GM19455 (cell line): ENCODE results near the gene HAPLN3.

Experiments
- ATAC-seq: cut with Tn5 transposase; IDR thresholded peaks from one replicate; pipeline ENCODE4 v1.9.1; 2021; ENCODE audit not compliant: unreplicated experiment

Gene HAPLN3

GRCh38 chr15:88896333-88897033 lies 1.1 kb upstream of the HAPLN3 start:
- ATAC-seq, result no peak

DNA sequence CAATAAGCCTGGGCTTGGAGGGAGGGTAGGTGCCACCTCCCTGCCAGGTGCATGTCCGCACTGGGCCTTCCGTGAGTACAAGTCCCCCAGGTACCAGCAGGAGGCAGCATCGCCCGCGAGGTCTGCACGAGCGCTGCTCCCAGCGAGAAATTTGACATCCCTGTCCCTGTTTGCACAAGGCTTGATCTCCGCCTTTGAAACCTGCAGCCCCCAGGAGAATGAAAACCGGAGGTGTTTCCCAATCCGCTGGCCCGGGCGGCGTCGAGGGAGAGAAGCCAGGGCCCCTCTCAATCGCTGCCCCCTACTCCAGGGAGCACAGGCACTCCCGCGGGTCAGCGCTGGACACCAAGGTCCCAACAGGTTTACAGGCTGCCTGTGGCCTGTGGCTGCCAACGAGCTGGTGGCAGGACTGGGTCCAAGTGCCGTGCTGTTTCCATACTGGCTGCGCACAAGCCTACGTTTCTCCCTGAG lies 961 bp downstream of the HAPLN3 start:
- no peak for ATAC-seq

GRCh38 chr15:88891540-88892254 lies 3.6 kb downstream of the HAPLN3 start:
- no peak for ATAC-seq

DNA sequence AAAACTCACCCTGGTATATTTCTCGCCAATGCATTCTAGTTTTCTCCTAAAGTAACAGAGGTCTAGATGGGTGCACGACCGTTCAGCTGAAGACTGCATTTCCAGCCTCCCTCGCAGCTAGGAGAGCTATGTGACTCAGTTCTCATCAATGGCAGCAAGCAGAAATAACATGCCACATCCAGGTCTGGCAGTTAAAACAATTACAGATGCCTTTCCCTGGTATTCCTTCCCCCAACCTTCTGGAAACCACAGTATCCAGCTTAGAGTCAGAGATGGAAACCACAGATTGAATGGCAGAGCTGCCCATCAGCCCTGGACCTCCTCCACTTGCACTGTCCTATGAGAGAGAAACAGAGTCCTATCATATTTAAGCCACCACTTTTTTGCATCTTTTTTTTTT lies 4.8 kb downstream of the HAPLN3 start:
- no peak for ATAC-seq

DNA sequence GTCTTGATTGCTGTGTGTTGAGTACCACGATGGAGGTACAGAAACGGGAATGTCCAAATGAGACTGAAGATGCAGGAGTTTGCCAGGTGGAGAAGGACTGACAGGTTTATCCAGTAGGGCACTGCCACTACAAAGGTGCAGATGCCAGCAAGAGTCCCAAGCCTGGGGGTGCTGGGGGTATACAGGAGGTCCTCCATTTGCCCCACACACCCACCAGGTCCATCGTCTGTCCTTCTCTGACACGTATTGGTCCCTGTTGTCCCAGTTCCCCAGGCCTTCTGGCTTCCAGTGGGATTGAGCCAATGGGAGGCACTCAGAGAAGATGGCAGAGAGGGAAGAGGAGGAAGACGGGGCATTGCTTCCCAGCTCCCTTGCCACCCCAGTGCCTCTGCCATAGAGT lies 6.6 kb downstream of the HAPLN3 start:
- no peak for ATAC-seq

- no peak for ATAC-seq
Observed at GRCh38 chr15:88887068-88887580, 8.2 kb downstream of the HAPLN3 start.

DNA sequence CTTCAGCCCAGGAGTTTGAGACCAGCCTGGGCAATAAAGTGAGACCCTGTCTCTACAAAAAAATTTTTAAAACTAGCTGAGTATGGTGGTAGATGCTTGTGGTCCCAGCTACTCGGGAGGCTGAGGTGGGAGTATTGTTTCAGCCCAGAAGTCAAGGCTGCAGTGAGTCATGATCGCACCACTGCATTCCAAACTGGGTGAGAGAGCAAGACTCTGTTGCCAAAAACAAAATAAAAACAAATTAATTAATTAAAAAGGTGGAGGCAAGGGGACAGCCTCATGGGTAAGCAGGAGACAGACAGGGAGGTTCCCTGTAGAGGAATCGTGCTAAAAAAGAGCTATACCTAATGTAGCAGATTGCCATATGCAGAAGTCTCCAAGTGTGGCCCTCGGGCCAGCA lies 12.6 kb downstream of the HAPLN3 start:
- ATAC-seq, result no peak

GRCh38 chr15:88881775-88882174 lies 13.6 kb downstream of the HAPLN3 start:
- no peak for ATAC-seq

DNA sequence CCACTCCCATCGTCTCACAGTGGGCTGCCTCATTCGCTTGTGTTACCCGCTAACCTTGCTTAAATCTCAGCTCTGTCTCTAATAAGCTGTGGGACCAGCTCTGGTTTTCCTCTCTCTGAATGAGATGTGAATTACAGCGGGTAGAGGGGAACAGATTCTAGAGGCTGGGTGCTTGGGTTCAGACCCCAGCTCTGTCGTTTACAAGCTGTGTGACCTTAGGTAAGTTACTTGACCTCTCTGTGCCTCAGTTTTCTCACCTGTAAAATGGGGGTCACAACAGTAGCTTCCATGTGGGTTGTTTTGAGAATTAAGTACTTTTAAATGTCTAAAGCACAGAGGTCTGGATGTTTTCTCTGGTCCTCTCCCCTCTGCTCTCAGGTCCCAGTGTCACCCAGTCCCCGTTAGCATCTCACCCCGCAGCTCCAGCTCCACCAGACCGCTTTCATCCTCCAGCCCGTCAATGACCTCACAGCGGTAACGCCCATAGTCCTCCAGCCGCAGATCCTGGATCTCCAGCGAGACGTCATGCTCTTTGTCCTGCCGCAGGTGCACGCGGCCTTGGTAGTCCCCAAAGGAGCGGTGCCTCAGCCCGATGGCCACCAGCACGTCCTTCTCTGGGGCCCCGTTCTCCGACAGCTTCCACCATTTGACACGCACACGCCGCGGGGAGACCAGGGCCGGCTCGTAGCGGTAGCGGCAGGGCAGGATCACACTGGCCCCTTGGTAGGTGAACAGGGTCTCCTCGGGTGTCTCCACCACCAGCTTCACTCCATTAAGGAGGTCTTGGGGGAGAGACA lies 14.2 kb downstream of the HAPLN3 start:
- no peak for ATAC-seq

GRCh38 chr15:88878720-88879184 lies 16.6 kb downstream of the HAPLN3 start:
- no peak for ATAC-seq

GRCh38 chr15:88877906-88878305 lies 17.4 kb downstream of the HAPLN3 start:
- no peak for ATAC-seq

- no peak for ATAC-seq
Observed at GRCh38 chr15:88877415-88877814, 17.9 kb downstream of the HAPLN3 start.

DNA sequence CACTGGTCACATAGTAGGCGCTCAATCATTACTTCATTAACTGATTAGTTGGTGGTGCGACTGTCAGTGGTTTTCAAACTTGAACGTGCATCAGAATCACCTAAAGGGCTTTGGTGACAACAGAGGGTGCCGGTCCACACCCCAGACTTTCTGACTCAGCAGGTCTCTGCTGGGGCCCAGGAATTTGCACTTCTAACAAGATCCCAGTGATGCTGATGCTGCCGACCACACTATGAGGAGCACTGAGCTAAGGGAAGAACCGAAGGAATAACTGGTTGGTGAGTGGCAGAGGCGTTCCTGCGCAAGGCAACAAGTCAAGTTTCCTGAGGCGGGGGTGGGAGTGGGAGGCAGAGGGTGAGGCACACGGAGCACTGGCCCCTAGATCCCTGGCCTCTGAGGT lies 18.8 kb downstream of the HAPLN3 start:
- no peak for ATAC-seq

DNA sequence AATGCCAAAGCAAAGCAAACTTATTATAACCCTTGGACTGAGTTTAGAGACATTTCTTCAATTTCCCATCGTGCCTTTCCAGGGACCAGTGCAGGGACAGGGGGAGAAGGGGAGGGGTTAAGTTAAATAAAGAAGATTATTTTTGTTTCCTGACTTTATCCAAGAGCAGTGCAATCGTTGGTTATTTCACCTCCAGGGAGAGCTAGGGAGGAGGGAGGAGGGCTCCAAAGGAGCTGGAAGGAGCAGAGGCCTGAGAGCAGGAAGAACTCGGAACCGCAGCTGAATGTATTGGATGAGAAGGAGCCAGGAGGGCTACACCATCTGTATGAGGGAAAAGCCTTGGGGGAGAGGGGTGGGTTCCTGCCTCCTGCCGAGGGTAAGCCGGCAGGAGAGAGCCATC lies 20.7 kb downstream of the HAPLN3 start:
- ATAC-seq, result no peak

- ATAC-seq, result no peak
Observed at GRCh38 chr15:88874275-88874674, 21.1 kb downstream of the HAPLN3 start.

GRCh38 chr15:88873786-88874185 lies 21.6 kb downstream of the HAPLN3 start:
- ATAC-seq, result no peak

GRCh38 chr15:88872706-88873105 lies 22.6 kb downstream of the HAPLN3 start:
- no peak for ATAC-seq

- no peak for ATAC-seq
Observed at GRCh38 chr15:88872106-88872505, 23.2 kb downstream of the HAPLN3 start.

GRCh38 chr15:88871313-88871712 lies 24.0 kb downstream of the HAPLN3 start:
- no peak for ATAC-seq

DNA sequence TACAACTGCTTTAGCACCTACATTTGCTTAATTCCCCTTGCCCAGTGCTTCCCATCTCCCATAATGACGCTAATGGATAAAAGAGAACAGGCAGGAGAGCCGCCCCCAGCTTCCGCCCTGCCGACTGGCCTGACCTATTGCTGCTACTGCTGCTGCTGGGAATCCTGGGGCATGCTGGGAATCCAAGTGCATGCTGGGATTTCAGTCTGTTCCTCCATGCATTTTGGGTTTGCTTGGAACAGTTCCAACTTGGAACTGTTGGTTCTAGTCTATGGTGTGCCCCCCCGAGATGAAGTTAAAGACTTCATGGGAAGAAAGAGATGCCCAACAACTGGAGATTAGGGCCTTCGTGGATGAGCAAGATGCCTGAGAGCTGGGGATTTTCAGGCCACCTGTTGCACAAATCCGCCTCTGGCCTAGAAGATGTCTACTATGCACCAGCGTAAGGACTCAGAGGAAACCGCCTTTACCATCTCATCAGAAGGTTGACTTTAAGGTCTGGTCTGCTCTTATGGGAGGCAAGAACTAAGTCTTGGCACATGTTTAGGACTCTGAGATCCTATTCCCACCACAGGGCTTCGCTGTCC lies 29.0 kb downstream of the HAPLN3 start:
- ATAC-seq, result no peak

DNA sequence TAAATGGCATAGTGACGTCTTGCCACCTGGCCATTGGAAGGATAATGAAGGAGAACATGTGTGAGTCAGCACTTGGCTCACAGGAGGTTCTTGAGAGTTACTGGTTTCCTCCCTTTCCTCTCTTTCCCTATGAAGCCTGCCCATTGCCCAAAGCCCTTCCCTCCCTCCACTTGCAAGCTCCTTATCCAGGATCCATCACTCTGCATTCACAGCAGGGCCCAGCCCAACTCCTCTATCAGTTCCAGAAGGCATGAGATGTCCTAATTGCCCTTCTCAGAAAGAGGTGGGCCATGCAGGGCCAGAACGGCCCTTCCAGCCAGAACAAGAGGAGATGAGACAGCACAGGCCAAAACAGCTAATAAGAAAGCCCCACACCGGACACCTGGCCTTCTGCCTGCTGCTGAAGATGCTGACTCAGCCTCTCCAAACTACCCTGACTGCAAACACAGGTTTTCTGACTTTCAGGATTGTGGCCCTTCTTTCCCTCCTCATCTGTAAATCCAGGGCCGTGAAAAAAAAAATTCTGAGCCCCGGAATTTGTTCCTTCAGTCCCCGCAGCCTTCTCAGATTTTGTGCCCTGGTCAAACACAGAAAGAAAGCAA lies 29.7 kb downstream of the HAPLN3 start:
- no peak for ATAC-seq
